Measurements from ENCODE around the gene SND1.
"Not testable (repeated sequence)": the region's sequence is repeated elsewhere in the genome, so short reads cannot be mapped to it uniquely, and the experiment has no call there.

The SND1 gene

DNA sequence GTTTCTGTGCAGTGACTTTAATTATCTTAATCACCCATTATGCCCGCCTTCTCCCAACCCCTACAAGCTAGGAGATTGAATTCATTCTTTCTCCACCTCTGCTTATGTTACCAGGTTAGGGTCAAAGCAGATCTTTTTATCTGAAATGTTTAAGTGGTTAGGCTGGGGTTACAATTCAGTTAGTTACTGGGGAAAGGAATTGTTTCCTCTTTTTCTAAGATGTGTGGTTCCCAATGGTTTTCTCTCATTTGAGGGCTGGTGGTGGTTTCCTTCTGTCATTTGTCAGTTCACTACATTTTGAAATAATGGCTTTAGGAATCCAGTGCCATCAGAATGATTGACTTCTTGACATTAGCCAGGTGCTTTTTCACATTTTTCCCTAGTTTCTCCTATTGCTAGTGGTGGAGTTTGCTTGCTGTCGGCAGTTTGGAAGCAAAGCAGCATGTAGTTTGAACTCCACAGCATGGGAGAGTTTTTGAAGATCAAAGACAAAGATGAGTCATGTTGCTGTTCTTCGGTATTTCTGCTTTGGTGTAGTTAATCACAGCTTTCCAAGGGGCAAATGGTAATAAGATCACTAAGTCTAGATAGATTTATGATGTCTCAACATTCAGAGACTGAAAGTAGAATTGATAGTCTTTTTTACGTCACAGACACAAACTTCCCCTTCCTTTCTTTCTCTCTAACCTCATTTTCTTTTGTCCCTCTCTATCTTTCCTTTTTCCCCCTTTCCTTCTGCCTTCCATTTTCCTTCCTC is 168.2 kb downstream of the SND1 start:
- in situ Hi-C loops (cut with HindIII; ENCODE audit: low sequenced_read_pairs): loop anchor here (5.0 kb wide), 2 partner anchors 52 to 103 kb away; no protein-coding TSS in a partner anchor

DNA sequence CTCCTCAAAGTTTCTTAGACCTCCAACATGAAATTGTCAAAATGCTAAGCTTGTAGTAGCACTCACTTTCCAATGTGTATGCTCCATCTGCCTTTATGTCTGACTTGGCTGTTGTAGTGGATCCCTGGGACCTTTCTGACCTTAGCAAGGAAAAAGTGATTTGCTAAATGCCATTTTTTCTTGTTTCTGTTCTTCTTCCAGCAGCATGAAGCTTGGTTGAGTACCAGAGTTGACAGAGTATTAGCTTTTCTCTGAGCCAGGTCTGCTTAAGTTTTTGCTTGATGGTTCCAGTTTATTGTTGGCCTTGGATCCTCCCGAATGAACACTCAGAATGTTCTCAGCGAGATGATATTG is 168.7 kb downstream of the SND1 start:
- in situ Hi-C loops (cut with HindIII; ENCODE audit: low sequenced_read_pairs): loop anchor here (5.0 kb wide), 2 partner anchors 52 to 103 kb away; no protein-coding TSS in a partner anchor

GRCh38 chr7:127821146-127821545 is 169.2 kb downstream of the SND1 start:
- in situ Hi-C loops (cut with HindIII; ENCODE audit: low sequenced_read_pairs): loop anchor here (5.0 kb wide), 2 partner anchors 51 to 104 kb away; no protein-coding TSS in a partner anchor

GRCh38 chr7:127822822-127823508 is 171.0 kb downstream of the SND1 start:
- in situ Hi-C loops (cut with HindIII; ENCODE audit: low sequenced_read_pairs): loop anchor here (5.0 kb wide), 2 partner anchors 49 to 106 kb away; no protein-coding TSS in a partner anchor

GRCh38 chr7:127824682-127825081 is 172.7 kb downstream of the SND1 start:
- in situ Hi-C loops (cut with HindIII; ENCODE audit: low sequenced_read_pairs): loop anchor here (5.0 kb wide), 2 partner anchors 48 to 107 kb away; no protein-coding TSS in a partner anchor

DNA sequence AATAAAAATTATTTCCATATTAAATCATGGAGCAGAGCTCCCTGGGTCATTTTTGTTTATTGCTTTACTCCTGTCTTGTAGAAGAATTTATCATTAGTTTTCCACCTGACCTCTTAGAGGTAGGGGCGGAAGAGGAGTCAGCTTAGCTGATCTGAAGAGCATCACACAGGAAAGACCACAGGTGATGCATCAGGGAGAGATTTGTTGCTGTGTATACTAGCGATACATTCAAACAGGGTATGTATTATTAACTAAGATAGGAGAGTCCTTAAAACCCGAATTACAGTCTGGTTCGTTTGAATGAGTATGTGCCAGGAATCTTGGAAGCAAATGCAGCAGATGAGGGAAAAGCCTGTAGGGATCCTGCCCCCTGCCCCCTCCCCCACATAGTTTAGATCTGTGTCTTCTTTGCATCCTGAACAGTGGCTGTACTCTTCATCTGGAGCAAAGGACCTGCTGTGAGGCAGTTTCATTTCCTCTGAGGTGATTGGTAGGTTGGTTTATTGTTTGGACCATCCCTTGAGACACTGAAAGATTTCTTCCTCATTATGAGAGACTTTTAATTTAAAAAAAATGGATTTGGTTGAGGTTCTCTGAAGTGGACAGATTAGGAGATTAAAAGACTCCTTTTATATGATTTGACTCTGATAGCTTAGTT is 177.0 kb downstream of the SND1 start:
- in situ Hi-C loops (cut with HindIII; ENCODE audit: low sequenced_read_pairs): no loop called here

DNA sequence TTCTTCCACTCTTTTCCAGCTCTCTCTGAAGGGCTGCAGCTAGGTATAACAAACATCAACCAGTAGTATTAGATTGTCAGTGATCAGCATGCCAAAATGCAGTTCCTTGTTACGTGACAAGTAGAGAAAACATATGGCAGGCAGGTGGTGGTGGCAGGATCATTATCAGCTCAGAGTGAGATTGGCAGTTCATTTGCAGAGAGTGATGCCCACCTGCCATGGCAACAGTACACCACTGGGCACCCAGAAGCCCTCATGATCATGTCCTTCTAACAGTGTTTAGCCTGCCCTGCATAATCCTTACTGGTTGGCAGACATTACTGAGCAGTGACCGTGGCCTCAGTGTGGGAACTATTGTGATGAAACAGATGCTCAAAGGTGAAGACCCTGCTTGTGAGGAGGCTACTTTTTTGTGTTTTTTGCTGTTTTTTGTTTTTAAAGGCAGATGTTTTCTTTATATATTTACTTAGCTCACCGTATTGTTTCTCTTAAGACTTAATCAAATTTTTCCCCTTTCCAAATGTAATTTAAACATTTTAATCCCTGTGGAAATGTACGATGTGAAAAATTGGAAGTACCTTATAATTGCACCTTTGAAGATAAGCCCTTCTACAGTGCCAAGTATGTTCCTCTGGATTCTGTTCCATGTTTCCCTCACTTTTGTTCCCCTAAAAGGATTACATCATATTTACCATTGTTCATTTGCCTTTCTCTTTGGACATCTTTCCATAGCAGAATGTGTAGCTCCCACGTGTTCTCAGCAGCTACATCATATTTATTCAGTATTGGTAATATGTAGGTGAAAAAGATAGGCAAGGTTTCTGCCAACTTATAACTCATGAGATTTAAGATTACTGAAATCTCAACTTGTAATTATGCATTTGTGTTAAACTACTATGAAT is 179.6 kb downstream of the SND1 start:
- in situ Hi-C loops (cut with HindIII; ENCODE audit: low sequenced_read_pairs): no loop called here

DNA sequence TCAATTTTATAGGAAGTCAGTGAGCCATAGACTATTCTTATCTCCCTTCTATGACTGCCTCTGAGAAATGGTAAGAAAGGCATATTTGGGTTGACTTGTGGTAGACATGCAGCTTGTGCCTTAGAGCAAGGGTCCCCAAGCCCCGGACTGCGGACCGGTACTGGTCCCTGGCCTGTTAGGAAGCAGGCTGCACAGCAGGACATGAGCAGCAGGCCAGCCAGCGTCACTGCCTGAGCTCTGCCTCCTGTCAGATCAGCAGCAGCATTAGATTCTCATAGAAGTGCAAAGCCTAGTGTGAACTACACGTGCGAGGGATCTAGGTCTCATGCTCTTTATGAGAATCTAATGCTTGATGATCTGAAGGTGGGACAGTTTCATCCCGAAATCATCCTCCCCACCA is 180.6 kb downstream of the SND1 start:
- in situ Hi-C loops (cut with HindIII; ENCODE audit: low sequenced_read_pairs): no loop called here

DNA sequence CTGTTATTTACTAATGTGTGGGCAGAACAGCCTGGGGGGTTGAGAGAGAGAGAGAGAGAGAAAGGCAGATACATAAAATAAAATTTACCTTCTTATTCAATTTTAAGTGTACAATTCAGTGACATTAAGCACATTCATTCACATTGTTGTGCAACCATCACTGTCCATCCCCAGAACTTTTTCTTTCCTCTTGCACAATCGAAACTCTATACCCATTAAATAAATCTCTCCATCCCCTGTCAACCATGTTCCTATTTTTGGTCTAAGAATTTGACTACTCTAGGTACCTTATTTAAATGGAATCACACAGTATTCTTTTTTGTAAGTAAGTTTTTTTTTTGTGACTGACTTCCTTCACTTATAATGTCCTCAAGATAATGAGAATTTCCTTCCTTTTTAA is 181.6 kb downstream of the SND1 start:
- in situ Hi-C loops (cut with HindIII; ENCODE audit: low sequenced_read_pairs): no loop called here

GRCh38 chr7:127835679-127836078 is 183.7 kb downstream of the SND1 start:
- in situ Hi-C loops (cut with HindIII; ENCODE audit: low sequenced_read_pairs): no loop called here

GRCh38 chr7:127837816-127838410 is 185.9 kb downstream of the SND1 start:
- in situ Hi-C loops (cut with HindIII; ENCODE audit: low sequenced_read_pairs): not testable (repeated sequence)

DNA sequence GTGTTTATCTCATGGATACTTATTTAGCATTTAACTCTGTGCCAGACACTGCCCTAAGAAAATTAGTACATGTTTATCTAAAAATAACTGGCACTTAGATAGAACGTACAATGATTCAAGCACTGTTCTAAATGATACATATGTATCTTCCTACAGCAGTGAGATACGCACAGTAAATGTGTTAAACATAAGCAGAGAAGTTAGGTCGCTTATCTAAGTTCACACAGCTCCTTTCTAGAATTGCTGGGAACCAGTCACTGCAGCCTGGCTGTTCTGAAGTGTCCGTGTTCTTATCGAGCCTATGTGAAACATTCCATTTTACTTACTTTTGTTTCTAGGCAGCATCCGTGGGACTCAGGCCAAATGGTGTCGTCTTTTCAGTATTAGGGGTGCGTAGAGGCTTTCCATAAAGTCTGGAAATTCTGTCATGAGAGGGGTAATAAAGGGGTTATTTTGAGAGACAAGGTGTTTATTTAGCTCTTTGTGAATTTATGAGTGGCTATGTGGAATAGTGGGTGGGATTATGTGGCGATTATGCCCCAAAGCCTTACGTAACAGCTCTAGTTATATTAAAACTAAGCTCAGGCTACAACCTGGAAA is 186.9 kb downstream of the SND1 start:
- in situ Hi-C loops (cut with HindIII; ENCODE audit: low sequenced_read_pairs): no loop called here

- in situ Hi-C loops (cut with HindIII; ENCODE audit: low sequenced_read_pairs): no loop called here
These were observed 188.4 kb downstream of the SND1 start for GRCh38 chr7:127840226-127840951.

GRCh38 chr7:127844165-127844564 is 192.2 kb downstream of the SND1 start:
- in situ Hi-C loops (cut with HindIII; ENCODE audit: low sequenced_read_pairs): no loop called here

DNA sequence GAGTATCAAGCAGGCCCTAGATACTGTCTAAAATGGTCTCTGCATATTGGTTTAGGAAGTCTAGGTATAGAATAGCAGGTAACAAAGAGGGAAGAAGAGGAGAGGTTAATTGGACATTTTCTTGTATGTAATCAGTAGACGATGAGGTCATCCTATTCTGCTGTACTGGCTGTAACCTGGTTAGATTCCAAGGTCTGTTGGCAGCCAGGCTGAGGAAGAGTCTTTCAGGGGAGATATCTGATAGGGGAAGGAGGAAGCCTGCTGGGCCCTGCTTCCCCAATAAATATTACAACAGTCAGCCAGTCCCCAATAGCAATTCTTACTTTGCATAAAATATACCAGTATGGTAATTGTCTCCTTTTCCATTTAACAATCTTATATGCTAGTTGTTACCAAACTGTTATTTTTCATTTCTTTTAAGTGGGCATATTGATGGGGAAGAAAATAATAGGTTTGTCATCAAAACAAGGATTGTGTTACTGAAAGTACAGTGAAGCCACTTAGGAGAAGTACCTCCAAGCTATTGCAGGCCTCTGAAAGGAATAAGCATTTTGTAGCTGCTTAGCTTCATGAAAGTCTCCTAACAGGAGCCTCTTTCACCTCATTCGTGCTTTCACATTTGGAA is 192.8 kb downstream of the SND1 start:
- in situ Hi-C loops (cut with HindIII; ENCODE audit: low sequenced_read_pairs): no loop called here

DNA sequence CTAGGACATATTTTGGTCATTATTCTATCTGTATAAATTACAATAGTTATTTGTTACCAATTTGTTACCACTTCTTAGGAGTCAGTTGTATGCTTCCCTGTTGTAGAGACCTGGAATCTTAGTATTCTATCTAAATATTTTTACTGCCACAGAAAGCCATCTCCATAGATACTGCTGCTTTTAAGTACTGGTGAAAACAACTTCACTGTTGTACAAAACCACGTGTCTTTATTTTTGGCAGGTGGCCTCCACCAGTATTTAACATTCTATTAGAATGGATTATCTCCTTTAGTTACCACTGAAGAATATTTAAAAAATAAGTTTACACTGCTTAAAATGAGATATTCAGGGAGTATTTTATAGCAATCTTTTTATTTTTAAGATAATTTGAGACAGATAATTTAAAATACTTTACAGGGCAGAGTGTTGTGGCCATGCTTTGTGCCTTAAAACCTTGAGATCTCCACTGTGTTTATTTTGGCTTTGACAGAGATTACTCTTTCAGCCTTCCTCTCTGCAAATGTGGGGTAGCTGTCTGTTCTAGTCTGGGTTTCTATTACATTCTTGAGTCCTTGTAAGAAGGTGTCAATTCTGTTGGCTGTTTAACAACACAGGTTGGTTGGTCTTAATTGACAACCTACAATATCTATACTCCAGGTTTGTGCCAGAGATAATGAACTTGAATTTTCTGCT is 193.7 kb downstream of the SND1 start:
- in situ Hi-C loops (cut with HindIII; ENCODE audit: low sequenced_read_pairs): no loop called here

- in situ Hi-C loops (cut with HindIII; ENCODE audit: low sequenced_read_pairs): no loop called here
These were observed 195.6 kb downstream of the SND1 start for GRCh38 chr7:127847641-127848040.

DNA sequence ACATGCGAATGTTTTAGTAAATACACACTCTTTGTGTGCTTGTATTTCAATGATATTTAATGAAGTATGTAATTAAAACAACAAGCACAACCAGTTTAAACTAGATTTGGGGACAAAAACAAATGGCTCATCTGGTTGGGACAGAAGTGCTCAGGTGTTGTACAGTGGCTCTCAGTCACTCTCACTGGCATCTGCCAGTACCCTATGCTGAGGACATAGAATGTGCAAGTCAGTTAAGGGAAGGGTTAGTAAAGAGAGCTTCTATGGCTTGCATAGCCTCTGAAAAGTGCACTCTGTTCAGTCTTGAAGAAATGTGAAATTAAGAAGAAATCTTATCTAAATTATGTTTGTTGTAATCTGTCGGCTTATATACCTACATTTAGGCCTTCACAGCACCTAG is 196.2 kb downstream of the SND1 start:
- in situ Hi-C loops (cut with HindIII; ENCODE audit: low sequenced_read_pairs): no loop called here

Measured in endothelial cell of hepatic sinusoid (primary cell).